SH-SY5Y (cell line): ENCODE data around the gene SPAG6.

Source experiments
- GATA2 ChIP-seq: IDR thresholded peaks from 2 replicates; pipeline ENCODE4 v1.6.1; 2011; ENCODE audit warnings: mild to moderate bottlenecking, low read depth, low read length
- GATA3 ChIP-seq: IDR thresholded peaks from 2 replicates; pipeline ENCODE4 v1.6.1; 2011; ENCODE audit warnings: low read depth, mild to moderate bottlenecking, low read length, moderate library complexity

Gene SPAG6

DNA sequence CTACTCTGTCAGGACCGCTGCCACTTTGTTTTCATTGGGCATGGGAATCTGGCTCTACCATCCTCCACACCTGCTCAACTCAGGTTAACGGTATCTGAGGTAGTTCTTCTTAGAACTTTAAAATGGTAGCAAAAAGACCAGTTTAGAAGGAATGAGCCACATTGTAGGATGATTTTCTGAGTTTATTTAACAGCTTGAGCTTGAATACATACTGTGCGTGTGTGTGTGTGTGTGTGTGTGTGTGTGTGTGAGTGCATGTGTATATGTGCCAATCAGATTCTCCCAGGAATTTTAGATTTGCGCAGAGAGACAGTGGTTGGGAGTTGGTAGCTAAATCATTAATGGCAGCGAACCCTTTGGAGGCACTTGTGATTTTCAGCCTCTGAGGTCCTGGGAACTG, 81.4 kb downstream of the SPAG6 start:
- TF ChIP-seq GATA2 (no peak), GATA3 (no peak)

DNA sequence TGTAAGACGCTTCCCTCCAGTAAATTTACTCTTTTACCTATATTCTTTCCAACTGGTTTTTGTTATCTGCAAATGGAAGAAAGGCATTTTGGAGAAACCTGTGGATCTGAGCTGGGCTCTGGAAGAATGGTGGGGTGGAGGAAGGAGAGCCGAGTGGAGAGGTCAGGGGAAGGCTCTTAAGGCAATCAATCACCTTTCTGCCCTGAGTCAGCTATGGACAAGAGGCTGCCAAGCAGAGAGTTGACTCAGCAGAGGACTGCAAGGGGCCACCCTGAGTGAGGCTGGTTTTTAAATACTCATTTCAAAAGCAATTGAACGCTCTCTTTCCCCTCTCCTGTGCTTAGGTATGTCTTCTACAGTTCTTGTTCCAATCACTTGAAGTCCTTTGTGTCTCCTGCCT, 81.8 kb downstream of the SPAG6 start:
- TF ChIP-seq GATA2 (no peak), GATA3 (no peak)

DNA sequence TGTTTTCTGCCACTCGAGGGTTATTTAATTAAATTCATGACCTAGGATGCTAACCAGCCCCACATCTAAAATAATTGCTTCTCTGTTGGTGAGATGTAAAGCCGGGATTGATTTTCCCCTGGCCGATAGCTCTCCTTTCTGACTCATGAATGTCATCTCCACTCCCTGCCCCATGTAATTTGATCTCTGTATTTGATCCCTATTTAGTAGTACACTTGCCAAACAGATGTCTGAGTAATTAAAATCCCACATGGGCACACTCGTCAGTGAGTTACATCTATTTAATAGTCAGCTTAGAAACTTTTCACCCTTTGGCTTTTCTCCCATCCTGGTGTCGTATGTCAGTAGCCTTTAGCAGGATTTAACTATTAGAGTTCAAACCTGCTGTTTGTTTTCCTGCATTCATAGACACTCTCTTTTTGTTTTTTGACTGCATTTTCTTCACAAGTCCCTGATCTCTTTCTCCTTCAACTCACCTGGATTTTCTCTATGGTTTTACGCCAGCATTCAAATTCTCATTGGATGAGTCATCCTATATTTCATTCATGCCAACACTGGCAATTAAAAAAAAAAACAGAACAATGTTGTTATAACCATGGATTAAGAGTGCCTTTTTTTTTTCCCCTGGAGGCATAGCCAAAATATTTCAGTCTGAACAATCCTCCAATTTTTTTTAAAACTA, 82.7 kb downstream of the SPAG6 start:
- TF ChIP-seq GATA2 (peak; percentile 53), GATA3 (no peak)

DNA sequence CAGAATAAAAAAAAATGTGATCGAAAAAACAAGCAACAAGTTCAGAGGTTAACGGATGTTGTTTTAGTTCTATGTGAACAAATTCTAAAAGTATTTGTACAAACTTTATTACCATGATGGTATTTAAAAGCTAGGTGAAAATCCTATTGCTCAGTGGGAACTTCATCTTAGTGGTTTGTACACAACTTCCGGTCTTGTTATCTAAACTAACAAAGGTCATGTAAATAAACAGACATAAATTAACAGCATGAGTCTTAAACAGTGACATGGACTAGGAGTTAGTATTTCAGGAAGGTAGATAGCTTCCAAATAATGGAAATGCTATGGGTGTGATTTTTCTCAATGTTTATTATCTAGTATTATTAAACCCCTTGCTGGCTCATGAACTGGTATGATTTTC, 83.8 kb downstream of the SPAG6 start:
- TF ChIP-seq GATA3 (no peak), GATA2 (no peak)

DNA sequence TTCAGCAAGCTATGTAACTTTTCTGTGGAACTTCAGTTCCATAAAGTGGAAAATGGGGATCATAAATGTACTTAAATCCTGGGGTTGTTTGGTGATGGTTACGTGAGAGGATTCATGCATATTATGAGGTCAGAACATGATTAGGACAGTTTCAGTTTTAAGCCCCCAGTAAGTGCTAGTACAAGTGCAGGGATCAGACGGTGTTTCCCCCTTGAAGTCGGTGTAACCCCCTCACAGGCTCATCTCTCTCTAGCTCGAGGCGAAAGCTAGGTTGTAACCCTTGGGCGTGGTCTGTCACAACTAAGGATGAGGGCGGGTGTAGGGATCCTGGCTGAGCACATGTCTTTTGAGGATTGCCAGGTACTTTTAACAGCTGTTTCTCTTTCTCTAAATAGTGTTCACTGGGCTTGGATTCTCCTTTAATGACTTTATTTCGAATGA, 84.7 kb downstream of the SPAG6 start:
- no peak for TF ChIP-seq GATA3
- no peak for TF ChIP-seq GATA2

DNA sequence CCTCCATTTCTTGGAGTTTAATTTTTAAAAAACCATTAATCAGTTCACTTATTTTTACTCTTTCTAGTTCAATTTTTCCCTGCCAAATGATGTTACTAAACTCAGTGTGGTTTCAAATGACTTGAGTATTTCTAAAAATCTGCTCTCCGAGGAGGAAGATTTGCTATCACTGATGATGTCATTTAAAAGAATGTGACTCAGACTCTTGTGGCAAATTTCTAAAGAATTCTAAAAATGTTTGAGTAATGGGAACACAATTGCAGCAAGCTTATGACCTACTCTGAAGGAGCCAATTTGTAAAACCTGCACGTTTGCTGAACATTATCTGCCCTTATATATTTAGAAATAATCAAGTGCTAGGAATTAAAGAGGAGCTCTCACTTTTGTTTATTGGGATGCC, 88.6 kb downstream of the SPAG6 start:
- no peak for TF ChIP-seq GATA3
- TF ChIP-seq GATA2, result no peak

DNA sequence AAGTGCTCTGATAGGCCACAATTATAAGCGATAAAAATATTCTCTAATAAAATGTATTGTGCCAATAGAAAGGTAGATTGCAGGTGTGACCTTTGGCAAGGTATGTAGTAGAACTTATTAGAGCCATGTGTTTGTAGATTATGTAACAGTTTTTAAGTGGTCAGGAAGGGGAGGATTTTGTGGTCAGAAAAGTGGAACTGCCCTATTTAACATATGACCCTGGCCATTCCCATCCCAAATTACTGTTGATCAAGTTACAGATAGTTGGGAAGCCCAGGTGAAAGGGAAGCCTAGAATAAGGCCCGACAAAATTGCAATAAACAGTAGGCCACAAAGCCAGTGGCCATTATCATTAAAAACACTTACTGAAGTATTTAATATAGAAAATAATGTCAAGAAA, 89.2 kb downstream of the SPAG6 start:
- TF ChIP-seq GATA2 (no peak), GATA3 (no peak)

DNA sequence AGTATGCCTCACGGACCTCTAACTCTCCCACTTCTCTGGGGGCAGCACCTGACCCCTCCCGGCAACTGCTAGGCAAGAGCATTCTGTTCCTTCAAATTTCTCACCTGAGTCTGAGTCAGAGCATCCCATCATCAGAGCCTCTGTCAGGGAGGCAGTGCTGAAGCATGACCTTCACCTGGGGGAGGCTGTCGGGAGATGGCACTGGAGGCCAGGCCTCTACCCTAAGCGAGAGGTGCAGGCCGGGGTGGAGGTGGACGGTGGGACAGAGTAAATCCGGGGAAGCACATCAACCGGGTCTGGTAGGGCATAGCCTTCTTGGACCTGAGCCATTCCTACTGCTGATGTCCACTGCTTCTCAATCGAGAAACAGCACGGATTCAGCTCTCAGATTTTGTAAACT, 90.4 kb downstream of the SPAG6 start:
- TF ChIP-seq GATA3 (no peak), GATA2 (no peak)

DNA sequence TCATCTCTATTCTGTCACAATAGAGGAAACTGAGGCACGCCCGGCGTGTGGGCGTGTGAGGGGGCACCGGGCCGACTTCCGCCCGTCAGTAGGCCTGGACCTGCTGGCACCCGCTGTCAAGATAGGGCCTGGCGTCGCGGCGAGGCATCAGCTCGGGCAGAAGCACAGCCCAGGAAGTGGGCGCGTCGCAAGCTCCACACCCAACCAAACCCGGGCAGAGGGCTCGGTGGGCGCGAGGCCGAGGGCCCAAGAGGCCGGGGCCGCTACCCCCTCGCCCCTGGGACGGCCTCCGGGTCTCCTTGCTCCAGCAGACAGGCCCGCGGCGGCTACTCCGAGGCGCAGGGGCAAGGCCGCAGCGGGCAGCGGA, 91.2 kb downstream of the SPAG6 start:
- no peak for TF ChIP-seq GATA3
- no peak for TF ChIP-seq GATA2

DNA sequence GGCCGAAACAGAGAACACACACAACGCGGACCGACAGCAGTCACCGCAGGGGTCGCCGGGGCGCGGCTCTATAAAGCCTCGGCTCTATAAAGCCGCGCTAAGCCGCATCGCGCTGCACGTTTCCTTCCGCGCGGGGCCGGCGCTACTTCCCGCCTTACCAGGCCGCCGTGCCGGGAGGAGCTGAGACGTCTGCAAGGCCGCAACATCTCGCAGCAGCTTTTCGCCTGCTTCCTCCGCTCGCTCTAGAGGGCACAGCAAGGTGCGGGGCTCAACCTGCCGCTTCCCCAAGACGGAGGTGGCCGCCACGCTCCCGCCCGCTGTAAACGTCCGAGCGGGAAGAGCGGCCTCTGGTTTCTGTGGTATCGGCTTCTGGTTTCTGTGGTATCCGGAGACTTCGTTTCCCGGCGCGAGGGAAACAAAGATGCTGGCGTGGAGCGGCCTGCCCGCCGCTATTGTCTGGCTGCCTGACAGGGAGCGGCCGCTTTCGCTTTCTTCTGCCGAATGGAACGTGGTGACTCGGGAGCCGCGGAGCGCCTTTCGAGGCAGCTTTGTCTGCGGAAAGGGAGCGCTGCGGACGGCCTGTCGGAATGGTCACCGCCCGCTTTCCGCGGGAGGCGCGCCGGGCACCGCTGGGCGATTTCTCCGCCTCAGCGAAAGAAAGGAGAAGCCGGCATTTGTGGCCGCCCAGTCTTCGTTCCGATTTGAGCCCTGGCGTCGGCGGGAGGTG, 91.8 kb downstream of the SPAG6 start:
- TF ChIP-seq GATA2, result no peak
- TF ChIP-seq GATA3, result no peak

DNA sequence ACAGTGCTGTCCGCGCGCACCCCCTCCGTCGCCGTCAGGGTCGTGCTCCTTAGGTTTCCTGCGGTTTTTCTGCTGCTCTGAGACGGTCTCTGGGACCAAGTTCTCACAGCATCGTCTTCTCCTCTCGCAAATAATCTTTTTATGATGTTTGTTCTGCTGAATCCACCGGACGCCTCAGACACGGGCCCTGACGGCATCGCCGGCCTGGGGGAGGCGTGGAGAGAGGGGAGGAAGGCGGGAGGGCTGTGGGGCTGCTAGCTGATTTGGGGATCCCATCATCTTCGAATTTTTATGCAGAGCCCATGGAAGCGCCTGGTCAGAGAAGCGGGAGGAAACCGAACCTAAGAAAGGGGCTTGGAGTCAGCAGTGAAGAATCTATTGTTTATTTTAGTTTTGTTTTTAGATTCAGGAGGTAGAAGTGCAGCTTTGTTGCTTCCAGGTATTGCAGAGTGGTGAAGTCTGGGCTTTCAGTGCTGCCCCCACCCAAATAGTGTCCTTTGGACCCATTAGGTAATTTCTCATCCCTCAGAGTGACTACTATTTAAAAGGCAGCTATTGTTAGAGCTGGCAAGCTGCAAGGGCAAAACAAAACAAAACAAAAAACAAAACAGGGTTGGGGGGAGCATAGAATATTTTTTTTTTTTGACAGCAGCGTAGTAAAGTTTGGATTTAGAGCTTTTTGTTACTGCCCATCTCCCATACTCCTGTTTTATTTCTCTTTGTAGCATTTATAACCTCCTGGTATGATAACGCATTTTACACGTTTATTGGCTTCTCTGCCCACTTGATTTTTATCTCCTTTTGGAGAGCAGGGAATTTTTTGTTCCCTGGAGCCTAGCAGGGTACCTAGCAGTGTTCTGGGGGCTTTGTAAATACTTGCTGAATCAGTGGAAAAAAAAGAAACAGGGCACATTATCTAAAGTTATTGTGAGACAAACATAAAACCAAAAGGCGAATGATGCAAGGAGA, 92.6 kb downstream of the SPAG6 start:
- TF ChIP-seq GATA3 (peak; percentile 36; the same call in 1 of the 2 replicates), GATA2 (peak; percentile 68; the same call in 1 of the 2 replicates)

DNA sequence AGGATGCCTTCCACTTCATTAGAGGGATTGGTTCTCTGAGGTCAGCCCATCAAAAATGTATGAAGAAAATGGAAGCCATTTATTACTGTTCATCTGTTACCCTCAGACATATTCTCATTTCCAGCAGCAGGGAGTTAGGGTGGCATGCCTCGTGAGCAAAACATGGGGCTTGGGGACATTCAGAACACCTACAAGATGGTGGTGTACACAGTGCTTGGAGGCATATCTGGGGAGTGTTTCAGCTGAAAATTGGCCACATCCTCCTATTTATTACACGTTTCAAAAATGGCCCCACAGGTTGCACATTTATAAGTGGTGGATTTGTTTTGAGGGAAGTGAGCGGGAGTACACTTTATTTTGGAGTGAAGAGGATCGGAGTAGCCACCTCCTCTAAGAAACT, 93.4 kb downstream of the SPAG6 start:
- TF ChIP-seq GATA3, result no peak
- no peak for TF ChIP-seq GATA2

DNA sequence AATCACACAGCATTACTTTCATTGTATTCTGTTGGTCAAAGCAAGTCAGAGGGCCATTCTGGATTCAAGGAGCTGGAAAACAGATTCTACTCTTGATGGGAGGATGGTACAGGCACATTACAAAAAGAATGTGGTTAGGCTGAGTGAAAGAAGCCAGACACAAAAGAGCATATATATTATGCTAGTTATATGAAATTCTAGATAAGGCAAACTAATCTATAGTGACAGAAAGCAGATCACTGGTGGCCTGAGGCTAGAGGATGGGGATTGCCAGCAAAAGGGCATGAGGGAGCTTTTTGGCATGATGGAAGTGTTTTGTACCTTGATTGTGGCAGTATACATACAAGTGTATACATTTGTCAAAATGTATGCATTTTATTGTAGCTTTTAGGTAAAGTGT, 96.8 kb downstream of the SPAG6 start:
- peak; percentile 80 for TF ChIP-seq GATA3
- peak; percentile 85 for TF ChIP-seq GATA2

DNA sequence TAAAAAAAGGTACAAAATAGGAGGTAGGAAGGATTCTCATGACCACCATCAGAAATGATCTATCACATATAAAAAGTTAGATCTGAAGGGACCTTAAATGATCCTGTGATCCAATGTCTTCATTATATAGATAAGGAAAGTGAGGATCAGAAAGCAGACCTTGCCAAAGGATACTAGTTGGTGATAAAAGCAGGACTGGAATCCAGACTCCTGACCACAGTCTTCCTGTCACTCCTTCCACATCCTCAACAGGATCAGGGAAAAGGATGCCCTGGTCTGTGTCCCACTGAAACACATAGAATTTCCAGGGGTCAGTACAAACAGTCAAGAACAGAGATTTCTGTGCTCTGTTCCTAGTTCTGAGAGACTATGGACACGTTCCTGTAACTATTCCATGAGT, 97.2 kb downstream of the SPAG6 start:
- TF ChIP-seq GATA3 (no peak), GATA2 (no peak; the same call in 1 of the 2 replicates)
